GM23338 (cell line): Measurements from ENCODE around the gene ABCA12.

ENCODE experiments used
- CTCF ChIP-seq, 2 experiments: fragments of 200-600 bp in 1 of 2; sonication (generic) in 1 of 2; conservative IDR thresholded peaks; 2 replicates each; pipeline versions ENCODE4 v1.5.1 to v1.6.1; 2016 to 2017; ENCODE audit warnings: antibody characterized with exemption in 2 of 2, low read depth in 2 of 2, mild to moderate bottlenecking in 2 of 2, moderate library complexity in 1 of 2
- EZH2 ChIP-seq: fragments of 200-600 bp; sonication (generic); IDR thresholded peaks from one replicate; pipeline ENCODE4 v1.8.0; 2017; ENCODE audit warnings: antibody characterized with exemption, mild to moderate bottlenecking, low read depth; ENCODE audit not compliant: unreplicated experiment
- EZH2phosphoT487 ChIP-seq: fragments of 200-600 bp; sonication (generic); IDR thresholded peaks from one replicate; pipeline ENCODE4 v1.8.1; 2018; ENCODE audit warnings: antibody characterized with exemption; ENCODE audit not compliant: unreplicated experiment
- JUNB ChIP-seq: IDR thresholded peaks from one replicate; pipeline ENCODE4 v1.6.1; 2016; ENCODE audit warnings: antibody characterized with exemption; ENCODE audit not compliant: unreplicated experiment
- POLR2AphosphoS5 ChIP-seq: IDR thresholded peaks from 2 replicates; pipeline ENCODE4 v1.6.1; 2016; ENCODE audit warnings: antibody characterized with exemption, low read depth
- ZNF114 ChIP-seq: fragments of 250-450 bp; sonication (Bioruptor Pico); IDR thresholded peaks from 2 replicates; pipeline ENCODE4 v1.5.0; 2020; ENCODE audit warnings: mild to moderate bottlenecking, moderate library complexity
- TF ChIP-seq, protein P1 (sequence below): IDR thresholded peaks from one replicate; pipeline ENCODE4 v1.6.1; 2018; ENCODE audit warnings: antibody characterized with exemption; ENCODE audit not compliant: unreplicated experiment
- TF ChIP-seq, protein P2 (sequence below): IDR thresholded peaks from 2 replicates; pipeline ENCODE4 v1.6.1; 2016; ENCODE audit warnings: antibody characterized with exemption

DNA sequence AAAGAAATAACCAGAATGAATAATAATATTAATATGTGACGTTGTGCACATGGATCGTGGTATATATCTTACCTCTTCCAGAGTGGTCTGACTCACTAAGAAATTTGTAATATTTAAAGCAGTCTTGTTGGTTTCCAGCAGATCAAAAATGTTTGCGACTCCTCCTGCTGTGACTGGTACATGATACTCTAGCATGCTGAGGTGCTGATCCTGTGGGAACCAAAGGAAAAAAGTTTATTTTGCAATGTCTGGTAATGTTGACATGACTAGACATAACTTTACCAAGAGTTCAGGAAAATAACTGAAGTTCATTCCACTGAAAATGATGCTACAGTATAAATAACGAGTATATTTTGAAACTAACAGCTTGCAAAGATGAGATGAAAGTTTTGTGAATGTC is 204.4 kb downstream of the ABCA12 start:
- TF ChIP-seq CTCF (conservative IDR thresholded peaks at IDR 0.05; ENCODE audit: low read depth in 2 of 2) (no peak), POLR2AphosphoS5 (no peak), EZH2phosphoT487 (no peak), EZH2 (no peak), ZNF114 (CRISPR knock-in tag) (no peak), JUNB (no peak)
- TF ChIP-seq, protein P1, sequence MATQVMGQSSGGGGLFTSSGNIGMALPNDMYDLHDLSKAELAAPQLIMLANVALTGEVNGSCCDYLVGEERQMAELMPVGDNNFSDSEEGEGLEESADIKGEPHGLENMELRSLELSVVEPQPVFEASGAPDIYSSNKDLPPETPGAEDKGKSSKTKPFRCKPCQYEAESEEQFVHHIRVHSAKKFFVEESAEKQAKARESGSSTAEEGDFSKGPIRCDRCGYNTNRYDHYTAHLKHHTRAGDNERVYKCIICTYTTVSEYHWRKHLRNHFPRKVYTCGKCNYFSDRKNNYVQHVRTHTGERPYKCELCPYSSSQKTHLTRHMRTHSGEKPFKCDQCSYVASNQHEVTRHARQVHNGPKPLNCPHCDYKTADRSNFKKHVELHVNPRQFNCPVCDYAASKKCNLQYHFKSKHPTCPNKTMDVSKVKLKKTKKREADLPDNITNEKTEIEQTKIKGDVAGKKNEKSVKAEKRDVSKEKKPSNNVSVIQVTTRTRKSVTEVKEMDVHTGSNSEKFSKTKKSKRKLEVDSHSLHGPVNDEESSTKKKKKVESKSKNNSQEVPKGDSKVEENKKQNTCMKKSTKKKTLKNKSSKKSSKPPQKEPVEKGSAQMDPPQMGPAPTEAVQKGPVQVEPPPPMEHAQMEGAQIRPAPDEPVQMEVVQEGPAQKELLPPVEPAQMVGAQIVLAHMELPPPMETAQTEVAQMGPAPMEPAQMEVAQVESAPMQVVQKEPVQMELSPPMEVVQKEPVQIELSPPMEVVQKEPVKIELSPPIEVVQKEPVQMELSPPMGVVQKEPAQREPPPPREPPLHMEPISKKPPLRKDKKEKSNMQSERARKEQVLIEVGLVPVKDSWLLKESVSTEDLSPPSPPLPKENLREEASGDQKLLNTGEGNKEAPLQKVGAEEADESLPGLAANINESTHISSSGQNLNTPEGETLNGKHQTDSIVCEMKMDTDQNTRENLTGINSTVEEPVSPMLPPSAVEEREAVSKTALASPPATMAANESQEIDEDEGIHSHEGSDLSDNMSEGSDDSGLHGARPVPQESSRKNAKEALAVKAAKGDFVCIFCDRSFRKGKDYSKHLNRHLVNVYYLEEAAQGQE = no peak
- TF ChIP-seq, protein P2, sequence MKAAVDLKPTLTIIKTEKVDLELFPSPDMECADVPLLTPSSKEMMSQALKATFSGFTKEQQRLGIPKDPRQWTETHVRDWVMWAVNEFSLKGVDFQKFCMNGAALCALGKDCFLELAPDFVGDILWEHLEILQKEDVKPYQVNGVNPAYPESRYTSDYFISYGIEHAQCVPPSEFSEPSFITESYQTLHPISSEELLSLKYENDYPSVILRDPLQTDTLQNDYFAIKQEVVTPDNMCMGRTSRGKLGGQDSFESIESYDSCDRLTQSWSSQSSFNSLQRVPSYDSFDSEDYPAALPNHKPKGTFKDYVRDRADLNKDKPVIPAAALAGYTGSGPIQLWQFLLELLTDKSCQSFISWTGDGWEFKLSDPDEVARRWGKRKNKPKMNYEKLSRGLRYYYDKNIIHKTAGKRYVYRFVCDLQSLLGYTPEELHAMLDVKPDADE = no peak
